ENCODE results near the gene OR52B2. TPM values are rescaled to one million over a fixed set of nuclear protein-coding genes. Genes with fewer than 3 reads are reported as not detected.

OR52B2 gene
- total and polyA plus RNA-seq, 2 of the 8 experiments (the other 6 are each of a cell fraction or from before 2014, with no cell fraction given) = 0.15 TPM; not detected in 1

DNA sequence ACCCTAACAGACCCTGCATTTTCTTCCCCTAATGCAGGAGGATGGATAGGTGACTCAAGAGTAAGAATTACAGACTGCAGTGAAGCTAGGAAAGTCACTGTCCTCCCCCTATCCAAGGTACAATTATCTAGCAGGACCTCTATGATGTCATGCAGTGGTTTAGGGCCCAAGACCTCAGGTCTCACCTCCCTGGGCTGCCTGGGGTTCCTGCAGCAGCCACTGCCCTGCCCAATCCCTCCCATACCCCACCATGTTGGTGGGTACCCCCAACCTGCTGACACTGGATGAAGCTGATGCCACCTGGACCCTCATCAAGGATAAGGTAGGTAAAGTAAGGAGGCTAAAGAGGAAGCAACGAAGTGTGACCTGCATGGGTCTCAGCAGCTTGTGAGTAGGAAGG lies 35.2 kb upstream of the OR52B2 start, which contains the start of gene C11orf42:
Gene C11orf42, plus strand, starts transcription at position 192 of the 400 bp plus-strand sequence. Its CDS starts 59 bp downstream, at position 251.
- Histone ChIP-seq H2BK12ac (ENCODE audit: low read depth, low read length) (no peak within 1 kb of the TSS), H3K36me3 (ENCODE audit: control insufficient read depth in 2 of 4, insufficient read depth in 4 of 4, low read length in 3 of 4) (peaks cover 0 to 4% (median 1%) of the 10 kb centered on the region in 4 experiments; a peak in 5 of 8 replicates), H3K9ac (replicated peaks in 1 of 4; ENCODE audit: extremely low read depth in 1 of 4, low read depth in 3 of 4, low read length in 3 of 4) (no peak within 1 kb of the TSS), H3K79me1 (ENCODE audit: low read depth, low read length) (no peaks in the 10 kb centered on the region), H3K79me2 (ENCODE audit: control insufficient read depth in 1 of 2, insufficient read depth in 2 of 2, low read length in 2 of 2) (no peaks in the 10 kb centered on the region), H3K18ac (ENCODE audit: extremely low read depth, low read length) (no peak within 1 kb of the TSS), H3K9me3 (ENCODE audit: insufficient read depth in 2 of 2, low read depth in 1 of 2, low read length in 1 of 2) (no peaks in the 10 kb centered on the region), H4K91ac (replicated peaks; ENCODE audit: insufficient read length, low read length) (no peak within 1 kb of the TSS), H4K8ac (ENCODE audit: extremely low read depth, insufficient read depth, low read length) (no peak within 1 kb of the TSS), H3K23ac (ENCODE audit: insufficient read length) (no peak within 1 kb of the TSS), H3K27me3 (replicated peaks in 1 of 4; ENCODE audit: control insufficient read depth in 3 of 4, extremely low read depth in 1 of 4, insufficient read depth in 3 of 4, low read length in 3 of 4) (no peaks in the 10 kb centered on the region), H3K4me3 (ENCODE audit: extremely low read depth in 1 of 4, insufficient read depth in 2 of 4, low read depth in 3 of 4, low read length in 4 of 4) (no peak within 1 kb of the TSS), H2BK5ac (ENCODE audit: low read depth, low read length) (no peak within 1 kb of the TSS), H3K4me2 (ENCODE audit: insufficient read depth in 1 of 2, low read depth in 2 of 2, low read length in 2 of 2) (no peak within 1 kb of the TSS), H3K27ac (ENCODE audit: low read depth, low read length) (no peak within 1 kb of the TSS), H3K23me2 (ENCODE audit: low read depth, low read length) (no peaks in the 10 kb centered on the region), H2BK15ac (ENCODE audit: low read length) (no peak within 1 kb of the TSS), H2BK120ac (replicated peaks; ENCODE audit: low read depth, low read length) (no peak within 1 kb of the TSS), H4K5ac (ENCODE audit: insufficient read length, low read depth, low read length) (no peak within 1 kb of the TSS), H3K4ac (replicated peaks; ENCODE audit: insufficient read length, low read depth, low read length) (no peak within 1 kb of the TSS), H2AFZ (ENCODE audit: low read length) (no peak within 1 kb of the TSS), H2AK5ac (ENCODE audit: low read depth, low read length) (no peak within 1 kb of the TSS), H4K20me1 (replicated peaks in 1 of 2; ENCODE audit: control insufficient read depth in 1 of 2, insufficient read depth in 2 of 2, low read length in 2 of 2) (no peaks in the 10 kb centered on the region), H3K4me1 (replicated peaks in 1 of 4; ENCODE audit: control insufficient read depth in 3 of 4, insufficient read depth in 4 of 4, low read length in 3 of 4) (peaks cover 0 to 3% (median 1%) of the 10 kb centered on the region in 4 experiments; a peak in 2 of 7 replicates), H3K56ac (replicated peaks; ENCODE audit: insufficient read length, low read depth, low read length) (no peak within 1 kb of the TSS), H3K14ac (ENCODE audit: insufficient read length) (no peak within 1 kb of the TSS), H2BK20ac (ENCODE audit: low read length) (no peak within 1 kb of the TSS)
- DNase-seq (ENCODE audit: low read depth in 1 of 2, low spot score in 2 of 2) (no peak), FAIRE-seq (no peak)
- ChIA-PET CTCF (ENCODE audit: partially characterized antibody) (interaction anchor here (1.2 to 2.9 kb wide), 3 partner anchors 11 to 65 kb away, joined by 3 to 15 read pairs (median 11); no protein-coding TSS in a partner anchor), POLR2A (ENCODE audit: partially characterized antibody) (no interaction called here)
- 90% methylated on average over 1 of the region's 1 CpG; no CpG with 5 or more reads in 1 of the 2 experiments for WGBS, 2 experiments (ENCODE audit: extremely low coverage in 1 of 2, insufficient coverage in 1 of 2, insufficient read length in 1 of 2, insufficient replicate concordance in 2 of 2, low coverage in 1 of 2, low lambda C conversion rate in 2 of 2, missing lambda C conversion rate in 1 of 2)
- TF ChIP-seq, protein P1, sequence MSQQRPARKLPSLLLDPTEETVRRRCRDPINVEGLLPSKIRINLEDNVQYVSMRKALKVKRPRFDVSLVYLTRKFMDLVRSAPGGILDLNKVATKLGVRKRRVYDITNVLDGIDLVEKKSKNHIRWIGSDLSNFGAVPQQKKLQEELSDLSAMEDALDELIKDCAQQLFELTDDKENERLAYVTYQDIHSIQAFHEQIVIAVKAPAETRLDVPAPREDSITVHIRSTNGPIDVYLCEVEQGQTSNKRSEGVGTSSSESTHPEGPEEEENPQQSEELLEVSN (IDR thresholded peaks at IDR 0.05) = no peak
- TF ChIP-seq TEAD4 (IDR thresholded peaks at IDR 0.05; ENCODE audit: low read depth, low read length) = no peak
